DMS53 treated with DMSO at 0.1 percent for 48 hours (cell line): Measurements from ENCODE around the gene EPB41L2.

Experiments
- DNase-seq: peaks from one replicate; lab custom pipeline; 2025; ENCODE audit not compliant: unreplicated experiment; lab: John Stamatoyannopoulos, UW

The EPB41L2 gene

DNA sequence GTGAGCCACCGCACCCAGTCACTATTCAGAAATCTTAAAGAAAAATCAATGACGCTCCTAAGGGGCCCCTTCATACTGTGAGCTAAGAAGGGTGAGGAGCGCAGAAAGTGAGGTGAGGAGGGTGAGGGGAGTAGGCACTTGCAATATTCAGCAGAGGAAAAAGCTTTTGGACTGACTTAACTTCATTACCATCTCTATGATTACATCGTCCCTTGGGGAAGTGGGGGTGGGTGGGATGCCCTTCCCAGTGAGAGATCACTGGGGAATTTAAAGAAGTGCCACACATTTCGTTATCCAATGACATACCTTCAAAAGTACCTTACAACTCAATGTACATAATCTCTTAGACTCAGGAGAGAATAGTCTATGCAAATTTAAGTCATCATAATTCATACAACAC is 189.3 kb downstream of the EPB41L2 start:
- no peak for DNase-seq

GRCh38 chr6:130872250-130873095 is 190.6 kb downstream of the EPB41L2 start:
- DNase-seq, result peak; percentile 5

- DNase-seq, result no peak
Measured at GRCh38 chr6:130870179-130870880, 192.7 kb downstream of the EPB41L2 start.

DNA sequence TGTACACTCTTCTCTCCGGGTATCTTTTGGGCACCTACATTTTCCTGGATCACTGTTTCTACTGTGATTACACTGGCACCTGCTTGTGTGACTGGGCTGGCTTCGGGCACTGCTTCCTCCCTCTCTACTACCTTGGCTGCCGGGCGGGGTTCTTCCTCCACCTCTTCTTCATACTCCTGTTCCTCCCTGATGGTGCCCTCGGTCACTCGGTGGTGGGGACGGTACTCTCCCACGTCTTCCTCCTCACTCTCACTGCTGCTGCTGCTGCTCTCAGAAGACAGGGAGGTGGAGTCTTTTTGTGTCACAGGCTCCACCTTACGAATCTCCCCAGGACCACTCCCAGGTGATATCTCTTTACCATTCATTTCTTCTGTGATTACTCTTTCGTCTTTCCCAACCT is 193.4 kb downstream of the EPB41L2 start:
- DNase-seq, result no peak

GRCh38 chr6:130865793-130866192 is 197.3 kb downstream of the EPB41L2 start:
- DNase-seq, result no peak

DNA sequence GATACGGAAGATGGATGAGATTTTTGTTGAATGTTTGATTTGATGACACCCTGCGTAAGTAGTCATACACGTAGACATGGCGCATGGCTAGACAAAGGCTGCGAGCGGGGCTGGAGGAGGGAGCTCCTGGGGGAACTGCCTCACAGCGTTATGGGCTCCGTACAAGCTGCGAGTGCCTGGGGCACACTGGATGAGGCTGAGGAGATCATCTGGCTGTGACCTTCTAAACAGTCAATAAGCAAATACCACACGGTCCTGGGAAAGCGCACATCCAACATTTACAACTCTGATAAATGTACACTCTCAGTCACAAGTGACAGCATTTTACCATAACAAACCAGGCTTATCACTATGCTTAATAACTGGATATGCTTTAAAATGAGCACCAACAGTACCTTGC is 198.7 kb downstream of the EPB41L2 start:
- DNase-seq, result no peak

DNA sequence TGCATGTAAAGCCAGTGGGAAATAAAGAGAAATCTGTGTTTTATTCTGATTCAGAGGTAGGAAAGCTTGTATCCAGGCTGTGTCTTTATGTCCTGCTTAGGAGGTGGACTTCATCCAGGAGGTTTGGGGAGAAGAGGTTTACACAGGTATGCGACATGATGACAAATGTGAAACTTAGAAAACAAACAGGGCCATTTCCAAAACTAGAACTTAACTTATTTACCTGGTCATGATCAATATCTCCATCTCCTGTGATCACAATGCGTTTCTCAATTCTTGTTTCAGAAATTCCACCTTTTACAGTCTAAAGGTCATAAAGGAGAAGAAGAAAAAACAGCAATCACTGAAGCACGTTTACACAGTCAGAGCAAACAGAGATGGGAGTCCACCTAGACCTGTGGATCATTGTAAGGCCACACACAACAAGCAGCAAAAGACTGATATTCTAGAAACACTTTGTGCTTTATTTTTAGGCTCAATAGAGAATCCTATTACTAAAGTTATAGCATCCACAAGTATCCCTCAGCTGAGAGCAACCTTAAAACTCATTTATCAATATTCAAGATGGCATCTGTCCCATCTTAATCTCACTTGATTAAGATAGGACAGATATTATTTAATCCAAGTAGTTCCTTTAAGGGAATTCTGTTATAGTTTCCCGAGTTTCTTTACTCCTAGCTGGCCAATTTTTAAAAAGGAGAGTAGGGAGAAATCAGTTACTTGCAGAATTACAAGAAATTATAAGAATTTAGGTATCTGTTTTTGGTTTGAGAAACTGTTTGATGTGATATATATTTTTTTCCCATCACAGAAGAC is 199.4 kb downstream of the EPB41L2 start:
- DNase-seq, result no peak

DNA sequence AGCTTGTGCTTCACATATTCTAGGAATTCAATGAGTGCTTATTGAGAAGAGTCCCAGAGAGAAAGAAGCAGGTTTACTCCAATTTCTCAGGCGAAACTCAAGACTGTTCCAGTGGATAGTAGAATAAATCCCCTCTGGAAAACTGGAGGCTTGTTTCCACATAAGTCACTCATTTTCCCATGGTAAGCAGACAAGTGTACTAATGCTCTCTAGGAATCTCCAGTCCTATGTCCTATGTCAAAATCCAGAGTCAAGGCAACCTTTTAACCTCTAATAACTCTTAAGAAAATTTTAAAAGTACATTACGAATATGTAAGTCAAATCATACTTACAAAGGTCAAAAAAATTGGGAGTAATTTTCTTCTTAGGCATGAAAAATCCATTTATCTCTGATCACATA is 200.7 kb downstream of the EPB41L2 start:
- no peak for DNase-seq

GRCh38 chr6:130859161-130859867 is 203.7 kb downstream of the EPB41L2 start:
- no peak for DNase-seq

GRCh38 chr6:130858498-130859160 is 204.4 kb downstream of the EPB41L2 start:
- no peak for DNase-seq

DNA sequence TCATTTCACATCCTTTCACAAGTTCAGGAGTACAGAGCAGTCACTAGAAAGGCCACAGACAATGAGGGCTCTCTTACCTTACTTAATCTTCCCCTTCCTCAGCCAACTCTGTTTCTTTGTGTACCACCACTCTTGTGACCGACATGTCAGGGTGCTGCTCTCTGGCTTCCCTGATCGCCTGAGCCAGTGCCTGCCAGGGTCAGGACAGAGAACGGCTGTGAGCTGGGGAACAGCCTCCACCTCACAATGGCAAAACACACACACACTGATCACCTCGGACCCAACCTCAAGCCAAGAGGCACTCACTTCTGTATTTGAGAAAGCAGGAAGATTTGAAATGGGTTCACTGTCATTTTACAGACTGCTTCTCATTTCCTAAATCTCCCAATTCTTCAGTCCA is 205.0 kb downstream of the EPB41L2 start:
- no peak for DNase-seq

GRCh38 chr6:130853555-130854183 is 209.4 kb downstream of the EPB41L2 start:
- no peak for DNase-seq

DNA sequence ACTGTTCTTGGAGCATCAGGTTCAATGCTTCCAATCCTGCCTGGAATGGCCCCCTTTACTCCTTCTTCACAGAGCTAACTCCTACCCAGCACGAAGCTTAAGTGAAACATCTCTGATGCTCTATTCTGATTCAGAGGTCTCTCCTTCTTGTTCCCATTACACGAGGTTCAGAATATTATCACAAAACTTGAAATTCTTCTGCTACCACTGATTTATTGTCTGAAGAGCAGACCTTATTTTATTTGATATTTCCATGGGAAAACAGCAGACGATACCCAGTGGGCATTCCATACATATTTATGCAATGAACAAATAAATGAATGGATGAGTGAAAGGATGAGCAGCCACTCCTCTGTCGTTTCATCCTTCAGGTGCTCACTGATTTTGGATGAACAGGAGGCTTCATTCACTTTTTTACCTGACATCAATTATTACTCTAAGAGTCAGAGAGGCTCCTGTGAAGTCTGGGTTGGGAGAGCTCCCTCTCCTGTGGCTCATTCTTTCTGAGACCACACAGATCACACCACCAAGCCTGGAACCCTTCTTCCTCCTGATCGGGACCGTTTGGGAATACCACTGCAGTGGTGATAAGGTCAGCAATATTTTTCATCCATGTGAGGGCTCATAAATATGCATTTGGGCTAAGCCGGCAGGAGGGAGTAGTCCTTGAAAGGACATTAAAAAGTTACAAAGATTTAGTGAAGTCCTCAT is 210.0 kb downstream of the EPB41L2 start:
- DNase-seq, result no peak

DNA sequence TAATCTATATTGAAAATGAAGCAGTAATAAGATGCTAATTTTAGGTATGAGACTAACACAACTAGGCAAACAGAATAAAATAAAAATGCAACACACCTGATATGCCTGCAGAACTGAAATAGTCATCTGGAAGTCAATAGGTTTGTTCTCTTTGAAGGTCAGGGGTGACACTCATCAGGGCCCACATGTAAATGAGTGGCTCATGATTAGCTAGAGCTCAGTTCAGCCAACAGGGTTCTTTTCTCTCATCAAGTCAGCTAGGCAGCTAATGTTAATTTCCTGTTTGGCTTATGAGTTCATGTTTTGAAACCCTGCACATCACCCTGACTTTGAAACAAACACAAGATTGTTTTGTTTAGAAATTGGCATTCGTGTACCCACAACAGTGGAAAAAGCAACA is 212.0 kb downstream of the EPB41L2 start:
- no peak for DNase-seq

- no peak for DNase-seq
Measured at GRCh38 chr6:130849594-130849993, 213.5 kb downstream of the EPB41L2 start.

DNA sequence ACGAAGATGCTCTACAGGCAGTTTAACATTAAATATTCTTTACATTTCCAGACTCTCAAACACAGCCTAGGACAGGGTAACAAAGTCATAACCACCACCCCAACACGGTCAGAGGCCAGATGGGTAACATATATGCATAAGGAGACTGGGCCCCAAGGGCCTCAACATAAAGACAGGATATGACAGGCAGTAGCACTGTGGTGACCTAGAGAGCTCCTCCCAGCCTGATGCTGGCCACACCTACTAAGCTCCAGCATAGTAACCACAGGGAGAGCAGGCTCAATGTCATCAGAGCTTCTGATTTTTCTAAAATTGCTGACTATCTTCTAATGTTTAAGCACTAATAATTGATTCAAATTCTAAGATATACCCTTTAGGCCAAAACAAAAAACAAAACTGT is 214.1 kb downstream of the EPB41L2 start:
- DNase-seq, result no peak

DNA sequence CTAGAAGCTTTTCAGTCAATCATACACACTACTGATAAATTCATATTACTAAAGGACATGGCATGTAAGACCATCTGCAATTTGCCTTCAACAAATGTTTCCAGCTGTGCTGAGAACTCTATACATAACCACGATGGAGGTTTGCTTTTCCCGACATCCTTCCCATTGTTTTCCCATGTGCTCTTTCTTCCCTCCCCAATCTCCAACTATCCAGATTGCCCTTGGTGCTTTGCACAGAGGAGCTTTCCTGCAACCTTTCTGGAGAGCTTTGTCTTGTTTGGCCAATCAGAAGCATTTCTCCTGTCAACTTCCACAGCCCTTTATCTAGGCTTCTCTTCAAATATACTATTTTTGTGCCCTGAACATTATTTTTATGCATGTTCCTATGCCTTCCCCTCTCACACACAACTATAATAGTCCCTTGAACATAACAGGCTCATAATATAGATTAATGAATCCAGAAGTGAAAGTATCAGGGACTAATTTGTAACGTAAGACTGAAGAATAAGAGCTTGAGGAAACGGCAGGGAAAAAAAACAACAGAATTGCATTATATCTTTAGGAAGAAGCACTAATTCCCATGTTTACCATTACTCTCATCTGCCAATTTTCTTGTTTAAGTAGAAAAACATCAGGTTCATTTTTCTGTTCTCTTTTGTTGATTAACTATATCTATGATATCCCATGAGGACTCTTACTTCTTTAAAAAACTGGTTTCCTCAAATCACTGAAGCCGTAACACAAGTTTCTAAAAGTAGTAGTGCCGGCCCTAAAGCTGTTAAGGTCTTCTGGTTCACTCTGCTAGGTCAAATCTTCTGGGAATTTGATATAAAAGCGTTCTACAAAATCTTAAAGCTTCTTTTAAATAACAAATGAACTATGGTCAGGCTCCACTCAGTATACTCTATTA is 215.8 kb downstream of the EPB41L2 start:
- no peak for DNase-seq

DNA sequence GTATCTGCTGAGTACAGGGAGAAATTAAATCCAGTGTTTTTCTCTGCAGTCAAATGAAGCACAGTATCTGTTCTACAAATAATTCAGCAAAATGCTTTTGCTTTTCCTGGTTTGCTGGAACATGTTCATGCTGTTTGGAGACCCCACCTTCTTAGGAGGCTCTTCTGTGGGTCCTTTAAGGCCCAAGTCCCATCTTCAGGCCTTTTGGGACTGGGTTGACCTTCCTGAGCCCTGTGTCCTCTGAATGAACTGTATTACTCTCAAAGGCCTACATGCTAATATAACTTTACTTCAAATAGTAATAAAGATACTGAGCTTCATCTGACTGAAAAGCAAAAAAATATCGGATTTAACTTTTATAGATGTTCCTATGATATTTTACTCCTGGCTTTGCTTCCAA is 216.5 kb downstream of the EPB41L2 start:
- no peak for DNase-seq
